GM11168 (cell line): ENCODE measurements around the gene CLEC4D.
"Not testable (repeated sequence)": the region's sequence is repeated elsewhere in the genome, so short reads cannot be mapped to it uniquely, and the experiment has no call there.

Source experiments
- in situ Hi-C: fragments of 300-500 bp; cut with MboI; formaldehyde crosslinking; loops from one replicate; pipeline ENCODE4 v1.12.0; 2022; ENCODE audit warnings: low sequenced_read_pairs; ENCODE audit not compliant: unreplicated experiment

Gene CLEC4D

GRCh38 chr12:8527250-8528130, 14.2 kb downstream of the CLEC4D start:
- in situ Hi-C loops = no loop called here

GRCh38 chr12:8532045-8532444, 18.7 kb downstream of the CLEC4D start:
- in situ Hi-C loops = no loop called here

GRCh38 chr12:8537820-8538219, 24.5 kb downstream of the CLEC4D start:
- in situ Hi-C loops = not testable (repeated sequence)

- in situ Hi-C loops = not testable (repeated sequence)
Observed at GRCh38 chr12:8540831-8541230, 27.5 kb downstream of the CLEC4D start, which contains the start of gene CLEC4E. Gene CLEC4E, minus strand, starts transcription at chr12:8540905. Its CDS starts 108 bp downstream, at chr12:8540797.

- in situ Hi-C loops = no loop called here
Observed at GRCh38 chr12:8541562-8541961, 28.3 kb downstream of the CLEC4D start.

GRCh38 chr12:8544295-8544694, 31.0 kb downstream of the CLEC4D start:
- in situ Hi-C loops = no loop called here

- in situ Hi-C loops = no loop called here
Observed at GRCh38 chr12:8546591-8546990, 33.3 kb downstream of the CLEC4D start.

- in situ Hi-C loops = no loop called here
Observed at GRCh38 chr12:8547645-8548044, 34.3 kb downstream of the CLEC4D start.

GRCh38 chr12:8548192-8548591, 34.9 kb downstream of the CLEC4D start:
- in situ Hi-C loops = no loop called here

GRCh38 chr12:8549381-8549780, 36.1 kb downstream of the CLEC4D start:
- in situ Hi-C loops = no loop called here

- in situ Hi-C loops = no loop called here
Observed at GRCh38 chr12:8553088-8553627, 39.9 kb downstream of the CLEC4D start.

GRCh38 chr12:8554451-8555195, 41.3 kb downstream of the CLEC4D start:
- in situ Hi-C loops = no loop called here

GRCh38 chr12:8556531-8557097, 43.3 kb downstream of the CLEC4D start:
- in situ Hi-C loops = no loop called here

GRCh38 chr12:8559676-8560075, 46.4 kb downstream of the CLEC4D start:
- in situ Hi-C loops = no loop called here

- in situ Hi-C loops = no loop called here
Observed at GRCh38 chr12:8561011-8561410, 47.7 kb downstream of the CLEC4D start.

- in situ Hi-C loops = no loop called here
Observed at GRCh38 chr12:8562310-8562709, 49.0 kb downstream of the CLEC4D start.

GRCh38 chr12:8563356-8563755, 50.1 kb downstream of the CLEC4D start:
- in situ Hi-C loops = no loop called here

GRCh38 chr12:8564656-8565055, 51.4 kb downstream of the CLEC4D start:
- in situ Hi-C loops = no loop called here

- in situ Hi-C loops = not testable (repeated sequence)
Observed at GRCh38 chr12:8566052-8566451, 52.7 kb downstream of the CLEC4D start.

- in situ Hi-C loops = no loop called here
Observed at GRCh38 chr12:8566525-8566924, 53.2 kb downstream of the CLEC4D start.
